8988T (cell line): ENCODE data around the gene C1QTNF8.

Experiments used
- DNase-seq: peaks from one replicate; pipeline ENCODE4 v3.0.0; 2011

Gene C1QTNF8

DNA sequence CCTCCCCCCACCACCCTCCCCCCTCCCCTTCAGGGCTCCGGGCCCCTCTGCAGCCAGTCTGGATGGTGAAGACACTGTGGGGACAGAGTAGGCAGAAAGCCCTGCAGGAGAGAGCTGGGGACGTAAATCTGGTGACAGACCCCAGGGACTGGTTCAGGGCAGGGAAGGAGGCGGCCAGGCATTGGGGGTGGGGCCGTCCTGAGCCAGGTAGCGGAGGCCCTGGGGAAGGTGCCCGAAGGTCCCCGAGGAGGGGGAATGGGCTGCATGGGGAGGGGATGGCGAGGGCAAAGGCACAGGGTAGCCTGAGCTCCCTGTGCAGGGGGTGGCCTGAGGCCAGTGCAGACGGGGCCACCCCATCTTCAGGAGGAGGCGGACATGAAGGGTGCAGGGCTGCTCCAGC lies 30.5 kb upstream of the C1QTNF8 start:
- DNase-seq: no peak

DNA sequence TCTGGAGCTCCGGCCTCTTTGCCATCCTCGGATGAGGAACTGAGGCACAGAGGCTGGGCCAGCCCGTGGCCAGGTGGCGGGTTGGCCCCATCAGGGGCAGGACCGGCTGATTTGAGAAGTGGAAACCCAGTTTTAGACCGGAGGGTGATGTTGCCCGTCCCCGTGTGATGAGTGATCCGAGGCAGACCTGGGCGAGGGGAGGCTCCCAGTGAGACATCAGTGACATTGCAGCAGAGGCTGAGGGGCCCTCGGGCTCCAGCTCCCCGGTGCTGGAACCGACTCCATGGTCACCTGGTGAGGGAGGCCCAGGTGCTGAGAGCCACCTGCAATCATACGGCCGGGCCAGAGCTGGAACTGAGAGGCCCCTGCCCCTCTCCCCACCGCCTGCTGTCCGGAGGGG lies 30.0 kb upstream of the C1QTNF8 start:
- no peak for DNase-seq

DNA sequence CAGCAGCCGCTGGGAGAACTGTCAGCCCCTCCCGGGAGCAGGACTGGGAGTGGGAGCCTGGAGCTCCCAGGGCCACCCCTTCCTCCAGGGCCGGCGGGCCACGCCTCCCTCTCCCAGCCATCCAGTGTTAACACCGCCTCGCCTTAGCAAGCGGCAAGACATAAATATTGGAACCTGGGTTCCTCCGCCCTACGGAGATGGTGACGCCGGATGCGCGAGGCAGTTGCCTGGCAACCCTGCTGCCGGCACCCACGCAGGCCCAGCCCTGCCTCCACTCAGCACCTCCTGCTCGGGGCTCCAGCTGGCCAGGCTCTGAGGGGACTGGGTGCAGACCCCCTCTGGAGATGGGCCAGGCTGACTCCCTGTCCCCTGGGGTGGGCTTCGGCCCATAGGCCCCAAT lies 29.4 kb upstream of the C1QTNF8 start:
- no peak for DNase-seq

DNA sequence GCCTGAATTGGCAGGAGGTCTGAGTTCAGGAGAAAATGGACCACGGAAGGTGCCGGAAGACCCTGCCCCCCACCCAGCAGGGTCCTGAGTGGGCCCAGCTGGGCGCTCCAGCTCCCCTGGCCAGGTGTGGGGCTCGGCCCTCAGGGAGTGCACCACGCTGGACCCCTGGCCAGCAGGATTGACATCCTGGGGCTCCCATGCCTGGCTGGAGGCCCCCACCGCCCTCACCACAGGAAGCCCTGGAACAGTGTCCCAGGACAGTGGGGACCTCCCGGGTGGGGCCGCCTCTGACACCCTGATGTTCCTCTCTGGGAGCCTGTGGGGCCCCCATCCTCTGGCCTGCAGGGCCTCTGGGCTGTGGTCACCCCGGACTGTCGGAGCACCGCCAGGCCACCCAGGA lies 28.8 kb upstream of the C1QTNF8 start:
- DNase-seq: no peak

DNA sequence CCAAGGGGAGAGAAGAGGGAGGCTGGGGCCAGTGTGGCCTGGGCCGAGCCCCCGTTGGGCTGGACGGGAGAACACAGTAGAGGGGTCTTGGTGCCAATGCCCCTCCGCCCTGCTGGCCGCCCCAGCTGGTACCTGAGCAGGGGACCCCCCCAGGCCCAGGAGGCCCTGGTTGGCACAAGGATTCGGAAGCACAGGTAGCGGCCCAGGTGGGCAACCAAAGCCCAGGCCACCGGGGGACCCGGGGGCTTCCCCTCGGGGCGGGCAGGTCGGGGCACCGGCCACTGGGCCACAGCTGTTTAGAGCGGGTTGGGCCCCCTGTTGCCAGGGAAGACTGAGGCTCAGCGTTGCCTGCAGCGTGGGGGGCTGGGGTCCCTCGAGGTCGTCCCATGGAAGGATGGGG lies 28.2 kb upstream of the C1QTNF8 start:
- DNase-seq: no peak

DNA sequence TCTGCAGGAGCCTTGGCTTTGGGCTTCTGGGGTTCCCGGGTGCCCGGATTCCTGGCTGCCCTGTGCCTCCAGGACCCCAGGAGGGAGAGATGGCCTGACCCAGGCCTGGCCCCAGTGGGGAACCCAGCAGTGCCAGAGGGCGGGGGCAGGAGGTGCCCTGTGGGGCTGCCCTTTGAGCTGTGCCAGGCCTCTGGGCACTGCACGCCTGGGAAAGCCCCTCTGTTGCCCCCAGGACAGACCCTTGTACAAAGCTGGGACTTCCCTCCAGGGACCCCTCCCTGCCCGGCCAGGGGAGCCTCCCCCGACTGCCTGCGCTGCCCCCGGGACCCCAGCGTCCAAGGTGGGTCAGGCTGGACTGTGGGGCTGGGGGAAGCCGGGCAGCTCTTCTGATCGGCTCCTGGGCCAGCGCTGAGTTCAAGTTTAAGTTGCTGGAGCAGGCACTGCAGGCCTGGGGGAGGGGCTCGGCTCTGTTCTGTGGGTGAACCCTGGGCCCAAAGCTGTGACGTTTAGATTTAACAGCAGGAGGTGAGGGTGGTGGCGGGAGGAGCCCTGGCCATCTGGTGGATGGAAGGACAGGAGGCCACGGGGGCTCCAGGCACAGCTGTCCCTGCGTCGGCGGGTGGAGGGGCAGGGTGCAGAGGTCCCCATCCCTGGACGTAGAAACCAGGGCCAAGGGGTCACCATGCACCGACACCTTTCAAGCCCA lies 27.6 kb upstream of the C1QTNF8 start:
- no peak for DNase-seq

DNA sequence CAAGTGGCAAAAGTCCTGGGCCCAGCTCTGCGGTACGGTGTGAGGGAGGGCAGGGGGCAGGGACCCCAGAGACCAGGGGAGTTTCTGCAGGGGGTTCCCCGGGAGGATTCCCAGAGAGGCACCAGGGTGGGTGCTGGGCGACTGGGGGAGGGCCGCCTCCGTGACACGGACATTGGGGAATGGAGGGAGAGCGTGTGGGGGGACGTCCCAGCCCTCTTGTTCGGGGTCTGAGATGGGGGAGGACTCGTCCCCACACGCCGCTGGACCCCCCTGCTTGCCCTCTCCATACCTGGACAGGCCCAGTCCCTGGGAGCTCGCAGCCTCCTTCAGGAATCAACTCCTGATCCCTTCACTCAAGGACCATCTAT lies 26.3 kb upstream of the C1QTNF8 start:
- DNase-seq: no peak

DNA sequence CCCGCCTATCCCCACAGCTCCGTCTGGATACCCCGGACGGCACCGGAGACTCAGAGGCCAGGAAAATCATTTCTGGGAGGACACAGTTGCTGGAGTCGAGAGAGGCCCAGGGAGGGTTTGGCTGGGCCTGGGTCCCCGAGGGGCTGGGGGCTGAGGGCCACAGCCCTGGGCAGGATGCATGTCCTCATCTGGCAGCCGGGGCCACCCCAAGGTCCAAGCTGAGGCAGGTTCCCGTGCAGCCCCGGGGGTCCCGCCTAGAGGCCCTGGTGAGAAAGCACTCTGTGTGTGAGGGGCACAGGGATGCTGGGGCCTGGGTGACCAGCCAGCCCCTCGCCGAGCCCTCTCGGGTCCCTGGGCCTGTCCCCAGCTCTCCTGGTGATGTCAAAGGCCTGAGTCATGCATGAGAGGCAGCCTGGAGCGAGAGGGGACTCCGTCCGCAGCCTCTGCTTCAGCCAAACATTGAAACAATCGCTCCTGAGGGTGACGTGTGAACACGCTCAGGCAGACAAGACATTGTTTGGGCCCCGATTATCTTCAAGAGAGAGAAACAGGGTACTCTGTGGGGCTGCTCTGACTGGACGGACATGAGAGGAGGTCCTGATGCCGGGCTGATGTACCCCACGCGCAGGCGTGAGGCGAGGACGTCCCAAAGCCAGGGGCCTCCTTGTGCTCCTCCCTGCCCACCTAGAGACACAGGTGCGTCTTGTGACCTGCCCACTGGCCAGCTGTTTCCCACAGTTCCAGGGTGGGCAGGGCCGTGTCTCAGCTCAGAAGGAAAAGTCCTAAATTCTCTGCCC lies 25.8 kb upstream of the C1QTNF8 start:
- no peak for DNase-seq

DNA sequence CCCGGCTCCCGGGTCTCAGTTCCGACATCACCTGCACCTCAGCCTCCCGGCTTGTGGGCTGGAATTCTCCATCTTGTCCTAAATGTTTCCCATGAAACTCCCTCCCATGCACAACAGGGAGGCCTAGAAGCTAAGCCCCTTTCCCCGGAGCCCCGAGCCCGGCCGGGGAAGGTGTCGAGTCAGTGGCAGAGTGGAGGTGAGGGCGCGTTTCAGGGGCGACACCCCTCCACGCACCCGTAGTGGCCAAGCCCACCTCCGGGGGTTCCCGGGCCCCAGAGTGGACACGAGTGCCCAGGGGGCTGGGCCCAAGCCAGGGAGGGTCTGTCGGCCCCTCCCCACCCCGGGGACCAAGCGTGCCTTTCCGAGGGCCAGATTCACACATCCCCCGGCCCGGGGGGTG lies 25.0 kb upstream of the C1QTNF8 start:
- DNase-seq: no peak

DNA sequence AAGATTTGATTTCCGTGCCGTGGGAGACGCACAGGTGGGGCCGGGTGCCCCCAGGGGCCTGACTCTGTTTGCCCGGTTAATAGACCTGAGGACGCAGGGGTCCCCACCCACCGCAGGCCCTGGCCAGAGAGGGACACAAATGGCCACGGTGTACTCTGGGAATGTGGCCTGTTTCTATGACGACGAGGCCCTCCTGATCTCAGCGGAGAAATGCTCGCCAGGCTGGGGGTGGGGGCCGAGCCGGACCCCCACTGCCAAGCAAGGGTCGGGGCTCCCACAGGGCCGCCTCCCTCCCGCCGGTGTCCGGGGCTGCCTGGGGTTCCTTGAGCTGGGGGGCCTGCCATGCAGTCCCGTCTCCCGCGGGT lies 24.5 kb upstream of the C1QTNF8 start:
- DNase-seq: no peak

DNA sequence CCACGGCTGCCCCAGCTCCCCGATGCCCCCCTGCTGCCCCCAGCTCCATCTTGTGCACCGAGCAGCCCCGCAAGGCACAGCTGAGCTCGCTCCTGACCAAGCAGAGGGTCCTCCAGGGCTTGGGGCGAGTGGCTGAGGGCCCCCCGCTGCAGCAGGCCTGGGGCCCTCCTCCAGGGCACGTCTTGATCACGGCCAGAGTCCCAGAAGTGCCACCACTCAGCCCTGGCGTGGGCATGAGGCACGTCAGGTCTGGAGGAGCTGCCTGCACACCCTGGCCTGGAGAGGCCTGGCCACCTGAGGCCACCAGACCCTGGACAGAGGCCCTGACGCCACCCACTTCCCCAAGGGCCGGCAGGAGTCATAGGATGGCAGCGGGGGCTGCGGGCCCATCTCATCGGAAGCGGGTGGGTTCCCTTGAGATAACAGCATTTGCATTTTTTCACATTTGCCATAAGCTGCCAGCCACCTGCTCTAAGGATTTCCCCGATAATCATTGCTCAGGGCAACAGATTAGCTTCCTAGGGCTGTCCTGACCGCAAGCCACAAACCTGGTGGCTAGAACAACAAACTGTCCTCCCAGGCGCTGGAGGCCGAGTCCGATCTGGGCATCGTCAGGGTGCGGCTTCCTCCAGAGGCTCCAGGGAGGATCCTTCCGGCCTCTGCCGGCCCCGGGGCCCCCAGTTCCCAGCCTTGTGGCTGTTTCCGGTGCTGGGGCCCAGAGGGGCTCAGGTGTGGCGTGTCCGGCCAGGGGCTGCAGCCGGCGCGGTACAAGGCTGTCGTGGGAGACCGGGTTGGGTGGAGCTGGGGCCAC lies 23.9 kb upstream of the C1QTNF8 start:
- DNase-seq: no peak

DNA sequence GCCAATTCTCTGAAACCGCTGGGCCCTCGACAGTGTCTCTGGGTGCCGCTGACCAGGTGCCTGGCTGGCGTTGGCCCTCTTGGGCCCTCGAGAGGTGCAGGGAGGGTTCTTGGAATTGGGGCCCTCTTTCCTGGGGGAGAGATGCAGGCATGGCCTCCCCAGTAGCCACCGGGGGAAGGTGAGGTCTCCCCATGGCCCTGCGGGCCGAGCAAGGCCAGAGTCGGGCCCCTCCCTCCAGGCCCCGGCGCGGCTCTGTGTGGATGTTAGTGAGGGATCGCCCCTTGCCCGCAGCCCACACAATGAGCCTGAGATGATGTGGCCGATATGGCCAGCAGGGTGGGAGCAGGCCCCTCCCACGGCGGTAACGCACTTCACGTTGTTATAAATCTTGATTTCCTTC lies 23.1 kb upstream of the C1QTNF8 start:
- no peak for DNase-seq

DNA sequence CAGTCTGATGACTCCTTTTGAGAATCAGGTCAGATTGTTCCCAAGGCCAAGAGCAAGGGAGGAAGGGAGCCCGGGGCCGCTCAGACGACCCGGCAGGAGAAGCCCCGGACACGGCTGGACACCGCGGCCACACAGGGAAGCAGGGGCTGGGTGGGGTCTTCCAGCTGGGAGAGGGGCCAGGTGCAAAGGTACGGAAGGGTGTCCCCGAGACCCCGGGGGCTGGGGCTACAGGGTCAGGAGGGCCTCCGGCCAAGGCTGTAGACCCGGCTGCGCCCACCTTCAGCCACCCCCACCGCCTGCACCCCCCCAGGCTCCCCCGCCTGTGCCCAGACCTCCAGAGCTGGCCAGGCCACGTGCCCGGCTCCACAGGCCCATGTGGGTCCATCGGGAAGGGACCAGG lies 21.9 kb upstream of the C1QTNF8 start:
- DNase-seq: no peak

DNA sequence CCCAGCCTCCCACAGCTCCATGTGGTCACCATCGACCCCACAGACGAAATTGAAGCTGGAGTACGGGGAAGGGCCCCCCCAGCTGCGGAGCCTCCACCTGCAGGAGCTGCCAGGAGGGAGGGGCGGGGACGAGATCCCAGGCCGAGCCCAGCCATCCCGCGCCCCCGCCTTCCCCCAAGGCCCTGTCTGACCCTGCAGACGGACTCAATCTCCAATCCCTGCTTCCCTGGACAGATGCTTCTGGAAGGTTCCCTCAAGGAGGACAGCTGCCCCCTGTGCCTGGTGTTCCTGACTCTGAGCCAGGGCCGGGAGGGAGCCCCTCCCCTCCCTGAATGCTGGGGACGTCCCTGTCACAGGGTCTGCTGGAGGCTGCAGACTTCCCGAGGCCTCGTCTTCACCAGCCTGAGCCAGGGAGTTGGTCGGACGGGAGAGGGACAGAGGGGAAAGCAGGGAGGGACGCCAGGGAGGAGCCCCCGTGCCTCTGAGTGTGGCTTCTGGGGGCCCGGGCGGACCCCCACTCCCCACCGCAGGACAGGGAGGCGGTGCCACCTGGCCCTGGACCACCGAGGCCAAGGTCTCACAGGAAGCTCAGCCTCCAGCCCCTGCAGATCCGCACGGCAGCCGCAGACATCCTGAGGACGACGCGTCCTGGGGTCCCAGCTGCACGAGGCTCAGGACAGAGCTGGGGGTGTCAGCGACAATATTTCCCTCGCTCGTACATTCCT lies 21.3 kb upstream of the C1QTNF8 start:
- no peak for DNase-seq

DNA sequence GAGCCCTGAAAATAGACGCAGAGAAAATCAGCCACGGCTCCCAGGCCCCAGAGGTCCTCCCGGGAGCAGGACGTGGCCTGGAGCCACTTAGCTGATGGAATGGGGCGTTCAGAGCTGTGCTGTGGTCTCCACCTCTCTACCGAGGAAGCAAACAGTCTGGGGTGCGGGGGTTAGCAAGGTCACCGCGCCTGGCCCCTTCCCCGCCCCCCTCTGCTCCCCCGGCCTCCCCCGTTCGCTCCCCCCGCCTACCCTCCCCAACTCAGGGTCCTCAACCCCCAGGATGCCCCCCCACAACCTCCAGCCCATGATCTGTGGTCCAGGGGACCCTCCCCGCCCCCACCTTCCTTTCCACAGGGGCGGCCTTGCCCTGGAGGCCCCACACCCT lies 20.6 kb upstream of the C1QTNF8 start:
- no peak for DNase-seq

DNA sequence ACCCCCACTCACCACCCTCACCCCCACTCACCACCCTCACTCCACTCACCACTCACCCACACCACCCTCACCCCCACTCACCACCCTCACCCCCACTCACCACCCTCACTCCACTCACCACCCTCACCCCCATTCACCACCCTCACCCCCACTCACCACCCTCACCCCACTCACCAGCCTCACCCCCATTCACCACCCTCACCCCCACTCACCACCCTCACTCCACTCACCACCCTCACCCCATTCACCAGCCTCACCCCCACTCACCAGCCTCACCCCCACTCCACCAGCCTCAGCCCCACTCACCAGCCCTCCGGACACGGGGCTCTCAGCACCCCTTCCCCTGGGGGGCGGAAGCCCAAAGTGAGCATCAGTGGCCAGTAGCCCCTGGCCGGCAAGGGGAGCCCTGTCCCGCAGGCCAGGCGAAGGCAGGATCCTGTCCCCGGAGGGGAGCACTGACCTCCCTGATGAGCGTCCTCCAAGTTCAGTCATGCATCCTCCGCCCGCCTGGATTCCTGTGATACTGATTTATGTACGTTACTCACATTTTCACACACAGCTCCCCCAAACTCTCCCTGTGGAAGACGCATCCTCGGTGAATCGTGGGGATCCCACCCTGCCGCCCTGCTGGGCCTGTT lies 18.0 kb upstream of the C1QTNF8 start:
- no peak for DNase-seq

DNA sequence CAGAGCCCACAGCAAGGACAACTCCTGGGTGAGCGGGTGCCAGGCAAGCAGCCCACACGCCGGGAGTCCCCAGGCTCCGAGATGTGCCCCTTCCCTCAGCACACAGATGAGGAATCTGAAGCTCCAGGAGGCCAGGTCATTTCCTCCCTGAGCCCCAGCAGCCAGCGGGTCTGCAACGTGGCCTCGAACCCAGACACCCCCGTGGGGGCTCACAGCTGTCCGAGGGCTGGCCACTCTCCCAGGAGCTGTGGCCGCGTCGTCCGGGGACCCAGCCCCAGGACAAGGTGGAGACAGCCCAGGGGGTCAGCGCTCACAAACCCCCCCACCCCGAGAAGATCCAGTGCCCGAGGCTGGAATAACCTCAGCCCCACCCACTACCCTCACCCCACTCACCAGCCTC lies 17.4 kb upstream of the C1QTNF8 start:
- no peak for DNase-seq

DNA sequence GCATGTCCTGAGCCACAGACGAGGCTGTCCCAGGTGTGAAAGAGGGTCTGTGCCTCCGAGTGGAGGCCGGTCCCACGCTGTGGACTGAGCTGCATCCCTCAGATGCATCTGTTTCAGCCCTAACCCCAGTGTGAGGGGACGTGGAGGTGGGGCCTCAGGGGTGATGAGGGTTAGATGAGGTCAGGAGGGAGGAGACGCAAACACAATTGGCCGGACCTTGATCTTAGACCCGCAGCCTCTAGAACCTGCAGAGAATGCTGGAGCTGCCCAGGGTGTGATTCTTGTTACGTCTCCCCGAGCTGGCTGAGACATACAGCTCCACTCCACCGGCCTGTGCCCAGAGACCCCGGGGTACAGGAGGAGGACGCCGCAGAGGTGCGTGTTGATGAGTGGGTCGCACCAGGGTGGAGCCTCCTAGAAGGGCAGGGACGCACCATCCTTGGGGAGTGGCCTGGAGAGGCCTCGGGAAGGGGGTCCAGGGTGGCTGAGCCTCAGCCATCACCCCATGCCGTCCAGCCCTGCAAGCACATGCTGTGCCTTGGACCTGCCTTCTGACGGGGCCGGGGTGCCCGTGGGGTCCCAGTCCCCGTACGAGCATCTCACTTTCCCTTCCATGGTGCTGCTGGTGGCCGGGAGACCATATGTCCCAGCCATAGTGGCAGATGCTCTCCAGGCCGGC lies 16.6 kb upstream of the C1QTNF8 start:
- DNase-seq: no peak

DNA sequence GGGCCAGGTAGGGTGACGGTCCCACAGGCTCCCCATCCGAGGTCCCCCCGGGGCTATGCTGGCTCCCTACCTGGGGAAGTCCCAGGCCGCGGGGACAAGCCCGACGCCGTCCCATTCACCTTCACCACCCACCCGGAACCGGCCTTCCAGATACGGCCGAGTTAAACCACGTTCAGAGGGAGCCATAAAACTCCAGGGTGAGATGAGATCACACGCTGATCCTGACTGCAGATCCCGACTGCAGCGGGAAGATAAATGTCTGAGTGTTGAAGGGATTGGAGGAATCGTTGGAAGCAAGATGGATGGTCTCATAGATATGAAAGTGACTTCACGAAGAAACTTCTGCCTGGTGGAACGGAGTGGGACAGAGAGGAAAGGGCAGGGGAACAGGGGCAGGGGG lies 13.6 kb upstream of the C1QTNF8 start:
- DNase-seq: no peak

DNA sequence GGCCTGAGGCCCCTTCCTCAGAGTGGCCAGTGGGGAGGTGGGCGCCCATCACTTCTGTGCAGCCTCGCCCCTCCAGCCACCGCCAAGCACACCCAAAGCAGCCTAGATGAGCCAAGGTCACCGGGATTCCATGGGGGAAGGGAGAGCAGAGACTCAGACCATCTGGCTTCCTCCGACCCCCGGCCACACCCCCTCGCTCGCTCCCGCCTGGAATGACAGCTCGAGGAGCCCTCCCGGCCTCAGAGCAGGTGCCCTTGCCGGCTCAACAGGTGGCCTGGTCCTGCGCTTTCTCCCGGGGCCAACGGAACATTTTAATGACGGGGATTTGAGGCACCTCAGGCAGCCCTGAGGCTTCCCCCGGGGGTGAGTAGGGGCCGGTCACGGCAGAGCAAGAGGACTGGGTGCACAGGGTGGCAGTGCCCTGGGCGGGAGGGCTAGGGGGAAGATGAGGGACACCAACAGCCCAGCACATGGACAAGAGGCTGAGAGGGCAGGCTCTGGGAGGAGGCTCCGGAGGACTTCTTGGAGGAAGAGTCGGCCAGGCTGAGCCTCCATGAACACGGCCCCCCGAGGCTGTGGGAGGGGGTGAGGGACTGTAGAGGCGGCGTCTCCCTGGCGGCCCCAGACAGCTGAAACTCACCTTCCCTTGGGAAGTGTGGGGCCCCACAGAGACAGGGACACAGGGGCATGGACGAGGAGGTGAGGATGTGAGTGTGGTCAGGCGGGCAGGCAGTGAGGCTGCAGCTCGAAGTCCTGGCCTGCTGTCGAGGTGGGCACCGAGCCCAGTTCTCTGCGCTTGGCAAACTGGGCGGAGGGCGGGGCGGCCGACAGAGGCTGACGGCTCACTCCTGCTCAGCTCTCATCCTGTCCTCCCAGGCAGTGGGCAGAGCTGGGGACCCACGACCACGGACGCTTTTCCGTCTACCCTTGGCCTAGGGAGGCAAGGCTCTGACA lies 12.5 kb upstream of the C1QTNF8 start:
- DNase-seq: no peak

DNA sequence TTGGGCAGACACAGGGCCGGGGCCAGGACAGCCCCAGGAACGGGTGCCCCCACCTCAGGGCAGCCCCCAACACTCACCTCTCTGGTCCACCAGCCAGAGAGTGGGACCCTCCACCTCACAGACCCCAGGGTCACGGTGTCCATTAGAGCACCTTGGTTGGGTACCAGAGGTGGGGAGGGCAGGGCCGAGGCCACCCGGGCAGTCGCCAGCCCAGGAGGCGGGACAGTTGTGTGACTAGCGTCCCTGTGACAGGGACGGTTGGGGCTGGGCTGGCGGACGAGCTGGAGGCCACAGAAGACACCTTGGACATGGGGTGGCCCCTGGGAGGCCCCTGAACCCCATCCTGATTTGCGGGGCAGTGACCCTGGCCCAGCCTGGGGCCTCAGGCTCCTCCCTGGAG lies 11.7 kb upstream of the C1QTNF8 start:
- DNase-seq: no peak
